ENCODE data around the gene INSR. TPM values are rescaled to one million over a fixed set of nuclear protein-coding genes. Genes with fewer than 3 reads are reported as not detected.

The INSR gene
- total RNA-seq, 1 experiment from 2014 or later: 2.5 TPM

- H3K9me3 ChIP-seq (ENCODE audit: control insufficient read depth, insufficient read depth, low read depth, low read length): no peaks in the 10 kb centered on the region
- BruUV-seq (replicated peaks): no TSS peak
- no peaks in the 10 kb centered on the region for H3K27me3 ChIP-seq (ENCODE audit: control insufficient read depth, insufficient read depth, low read length)
- TF ChIP-seq REST (IDR thresholded peaks at IDR 0.05; ENCODE audit: insufficient read depth in 1 of 2, low read depth in 2 of 2, low read length in 1 of 2): no peak
- no peak for DNase-seq (ENCODE audit: low read depth, low spot score)
- in situ Hi-C loops (cut with HindIII; ENCODE audit: low pct_unique_long_range_greater_than_20kb, low sequenced_read_pairs) (no loop called here), intact Hi-C loops (cut with micrococcal nuclease; ENCODE audit: unreplicated experiment) (no loop called here)
- no peak overlapping the region for H3K27ac ChIP-seq (ENCODE audit: low read length)
- no peaks in the 10 kb centered on the region for H3K4me1 ChIP-seq (ENCODE audit: control insufficient read depth, insufficient read depth, low read length)
- H3K4me3 ChIP-seq (ENCODE audit: low read depth in 2 of 2, low read length in 2 of 2): no peak overlapping the region
- no peaks in the 10 kb centered on the region for H3K36me3 ChIP-seq (ENCODE audit: control insufficient read depth, insufficient read depth, low read length)
- ATAC-seq: no peak
- ChIA-PET CTCF (no interaction called here), POLR2A (no interaction called here)
These were observed 30.7 kb downstream of the INSR start for GRCh38 chr19:7263521-7263920.

DNA sequence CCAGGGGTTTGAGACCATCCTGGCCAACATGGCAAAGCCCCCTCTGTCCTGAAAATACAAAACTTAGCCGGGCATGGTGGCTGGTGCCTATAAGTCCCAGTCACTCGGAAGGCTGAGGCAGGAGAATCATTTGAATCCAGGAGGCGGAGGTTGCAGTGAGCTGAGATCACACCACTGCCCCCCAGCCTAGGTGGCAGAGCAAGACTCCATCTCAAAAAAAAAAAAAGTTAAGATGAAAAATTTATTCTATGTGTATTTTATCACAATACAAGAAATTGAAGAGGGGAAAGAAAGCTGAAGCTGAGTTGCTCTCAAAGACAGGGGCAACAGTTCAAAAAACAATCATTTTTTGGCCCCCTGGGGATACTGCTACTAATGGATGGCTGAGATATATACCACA lies 31.1 kb downstream of the INSR start:
- POLR2A ChIA-PET: no interaction called here
- no peak overlapping the region for H3K27ac ChIP-seq (ENCODE audit: low read length)
- no peaks in the 10 kb centered on the region for H3K36me3 ChIP-seq (ENCODE audit: control insufficient read depth, insufficient read depth, low read length)
- no peaks in the 10 kb centered on the region for H3K27me3 ChIP-seq (ENCODE audit: control insufficient read depth, insufficient read depth, low read length)
- H3K9me3 ChIP-seq (ENCODE audit: control insufficient read depth, insufficient read depth, low read depth, low read length): no peaks in the 10 kb centered on the region
- no peak overlapping the region for H3K4me3 ChIP-seq (ENCODE audit: low read depth in 2 of 2, low read length in 2 of 2)
- ATAC-seq: no peak
- no peak for DNase-seq (ENCODE audit: low read depth, low spot score)
- in situ Hi-C loops (cut with HindIII; ENCODE audit: low pct_unique_long_range_greater_than_20kb, low sequenced_read_pairs): no loop called here
- TF ChIP-seq REST (IDR thresholded peaks at IDR 0.05; ENCODE audit: insufficient read depth in 1 of 2, low read depth in 2 of 2, low read length in 1 of 2): no peak
- TF ChIP-seq TCF7L2 (IDR thresholded peaks at IDR 0.05; ENCODE audit: low read depth, low read length): no peak
- no peak for TF ChIP-seq POLR2AphosphoS5 (IDR thresholded peaks at IDR 0.05; ENCODE audit: low read depth, low read length)
- no peak; the same call in 1 of the 2 replicates for TF ChIP-seq CTCF (IDR thresholded peaks at IDR 0.05)
- TF ChIP-seq SIN3A (IDR thresholded peaks at IDR 0.05; ENCODE audit: borderline replicate concordance, insufficient read depth, low read depth, low read length): no peak
- H3K4me1 ChIP-seq (ENCODE audit: control insufficient read depth, insufficient read depth, low read length): no peaks in the 10 kb centered on the region
- BruUV-seq (replicated peaks): no TSS peak
- intact Hi-C loops (cut with micrococcal nuclease; ENCODE audit: unreplicated experiment): no loop called here
- CTCF ChIA-PET: no interaction called here

Measured in Panc1 (cell line).